H9 (cell line): ENCODE measurements around the gene SERPINE3. TPM values are rescaled to one million over a fixed set of nuclear protein-coding genes. Genes with fewer than 3 reads are reported as not detected.

Experiments used
- DNase-seq: peaks from one replicate; pipeline ENCODE4 v3.0.0-alpha.2; 2017
- H2AFZ ChIP-seq: one replicate; pipeline ENCODE4 v1.6.1; 2013; ENCODE audit warnings: mild to moderate bottlenecking, low read length, control low read depth, moderate library complexity
- H2AK5ac ChIP-seq: 2 replicates; pipeline ENCODE4 v1.6.1; 2013; ENCODE audit warnings: low read length, control low read depth, mixed read lengths; ENCODE audit not compliant: insufficient read length
- H2BK120ac ChIP-seq: one replicate; pipeline ENCODE4 v1.6.1; 2013; ENCODE audit warnings: low read depth, mild to moderate bottlenecking, low read length, control low read depth, inconsistent platforms; ENCODE audit not compliant: poor library complexity, severe bottlenecking
- H2BK12ac ChIP-seq: 2 replicates; pipeline ENCODE4 v1.6.1; 2013; ENCODE audit warnings: low read length, control low read depth, mixed read lengths, low read depth; ENCODE audit not compliant: insufficient read length
- H2BK15ac ChIP-seq: 2 replicates; pipeline ENCODE4 v1.6.1; 2013; ENCODE audit warnings: low read depth, low read length, control low read depth
- H2BK20ac ChIP-seq: one replicate; pipeline ENCODE4 v1.6.1; 2013; ENCODE audit warnings: low read depth, mild to moderate bottlenecking, low read length, control low read depth, inconsistent platforms; ENCODE audit not compliant: poor library complexity, severe bottlenecking
- H2BK5ac ChIP-seq: 2 replicates; pipeline ENCODE4 v1.6.1; 2013; ENCODE audit warnings: low read length, control low read depth, mixed read lengths; ENCODE audit not compliant: insufficient read length
- H3K14ac ChIP-seq: 2 replicates; pipeline ENCODE4 v1.6.1; 2013; ENCODE audit warnings: low read length, control low read depth; ENCODE audit not compliant: insufficient read depth
- H3K18ac ChIP-seq: 2 replicates; pipeline ENCODE4 v1.6.1; 2013; ENCODE audit warnings: low read depth, mild to moderate bottlenecking, mixed read lengths, low read length, control low read depth; ENCODE audit not compliant: insufficient read length
- H3K23ac ChIP-seq: 2 replicates; pipeline ENCODE4 v1.6.1; 2013; ENCODE audit warnings: low read length, control low read depth, mixed read lengths, low read depth; ENCODE audit not compliant: insufficient read length
- H3K23me2 ChIP-seq: 2 replicates; pipeline ENCODE4 v1.6.1; 2013; ENCODE audit warnings: low read depth, mild to moderate bottlenecking, mixed read lengths, low read length, control low read depth; ENCODE audit not compliant: insufficient read length, poor library complexity, severe bottlenecking
- H3K27ac ChIP-seq: 2 replicates; pipeline ENCODE4 v1.5.1; 2013; ENCODE audit warnings: low read length, control low read depth, mixed read lengths, low read depth; ENCODE audit not compliant: insufficient read length
- H3K27me3 ChIP-seq: 2 replicates; pipeline ENCODE4 v1.6.1; 2013; ENCODE audit warnings: low read length, control low read depth, inconsistent platforms; ENCODE audit not compliant: insufficient read depth
- H3K4ac ChIP-seq: 2 replicates; pipeline ENCODE4 v1.6.1; 2013; ENCODE audit warnings: low read depth, mild to moderate bottlenecking, control low read depth, inconsistent platforms, low read length, moderate library complexity
- H3K4me1 ChIP-seq: 2 replicates; pipeline ENCODE4 v1.6.1; 2013; ENCODE audit warnings: low read length, control low read depth, inconsistent platforms; ENCODE audit not compliant: insufficient read depth
- H3K4me2 ChIP-seq: 2 replicates; pipeline ENCODE4 v1.6.1; 2013; ENCODE audit warnings: low read length, control low read depth, mixed read lengths; ENCODE audit not compliant: insufficient read length, insufficient read depth
- H3K56ac ChIP-seq: 2 replicates; pipeline ENCODE4 v1.6.1; 2013; ENCODE audit warnings: low read depth, mild to moderate bottlenecking, mixed read lengths, low read length, control low read depth; ENCODE audit not compliant: insufficient read length
- H3K79me1 ChIP-seq: 2 replicates; pipeline ENCODE4 v1.6.1; 2013; ENCODE audit warnings: low read depth, mild to moderate bottlenecking, moderate library complexity, low read length, control low read depth, inconsistent platforms; ENCODE audit not compliant: insufficient read depth, poor library complexity, severe bottlenecking
- H3K79me2 ChIP-seq: 2 replicates; pipeline ENCODE4 v1.6.1; 2013; ENCODE audit warnings: low read length, control low read depth, inconsistent platforms; ENCODE audit not compliant: insufficient read depth
- H3K9ac ChIP-seq: 2 replicates; pipeline ENCODE4 v1.6.1; 2013; ENCODE audit warnings: low read length, control low read depth, mixed read lengths; ENCODE audit not compliant: insufficient read length; ENCODE audit errors: extremely low read depth
- H3K9me3 ChIP-seq: one replicate; pipeline ENCODE4 v1.6.1; 2013; ENCODE audit warnings: low read depth, low read length, inconsistent platforms; ENCODE audit not compliant: control insufficient read depth
- H3T11ph ChIP-seq: one replicate; pipeline ENCODE4 v1.6.1; 2013; ENCODE audit warnings: mild to moderate bottlenecking, low read length, control low read depth, inconsistent platforms
- H4K20me1 ChIP-seq: one replicate; pipeline ENCODE4 v1.6.1; 2013; ENCODE audit not compliant: control insufficient read depth, insufficient read length, insufficient read depth
- H4K5ac ChIP-seq: 2 replicates; pipeline ENCODE4 v1.6.1; 2013; ENCODE audit warnings: low read depth, mild to moderate bottlenecking, mixed read lengths, low read length, control low read depth; ENCODE audit not compliant: insufficient read length
- H4K8ac ChIP-seq: replicated peaks from 2 replicates; pipeline ENCODE4 v1.6.1; 2013; ENCODE audit warnings: low read length, control low read depth, mixed read lengths, low read depth; ENCODE audit not compliant: insufficient read length
- H4K91ac ChIP-seq: 2 replicates; pipeline ENCODE4 v1.6.1; 2013; ENCODE audit warnings: low read depth, mild to moderate bottlenecking, moderate library complexity, mixed read lengths, low read length, control low read depth; ENCODE audit not compliant: insufficient read length
- H3K27ac Mint-ChIP-seq, 3 experiments: 2 replicates in 2 of 3; 3 replicates in 1 of 3; pipeline ENCODE4 v1.8.0; 2020 to 2021; ENCODE audit warnings: mixed read lengths in 3 of 3, mild to moderate bottlenecking in 1 of 3, moderate library complexity in 1 of 3
- H3K27me3 Mint-ChIP-seq: 2 replicates; pipeline ENCODE4 v1.8.0; 2021; ENCODE audit warnings: low read depth, mild to moderate bottlenecking, moderate library complexity, mixed read lengths
- H3K36me3 Mint-ChIP-seq, 3 experiments: 2 replicates in 2 of 3; 3 replicates in 1 of 3; pipeline ENCODE4 v1.8.0; 2020 to 2021; ENCODE audit warnings: low read depth in 3 of 3, mixed read lengths in 3 of 3; ENCODE audit not compliant: insufficient read depth in 1 of 3
- H3K4me1 Mint-ChIP-seq, 2 experiments: 2 replicates each; pipeline ENCODE4 v1.8.0; 2020; ENCODE audit warnings: mixed read lengths in 2 of 2
- H3K4me3 Mint-ChIP-seq, 2 experiments: 2 replicates in 1 of 2; 3 replicates in 1 of 2; pipeline ENCODE4 v1.8.0; 2020 to 2021; ENCODE audit warnings: mild to moderate bottlenecking in 2 of 2, mixed read lengths in 2 of 2, moderate library complexity in 1 of 2
- H3K9me3 Mint-ChIP-seq, 2 experiments: 2 replicates in 1 of 2; 3 replicates in 1 of 2; pipeline ENCODE4 v1.8.0; 2020; ENCODE audit warnings: mild to moderate bottlenecking in 2 of 2, mixed read lengths in 2 of 2, moderate library complexity in 1 of 2
- CTCF ChIP-seq: fragments of 200-600 bp; sonication (generic); conservative IDR thresholded peaks from 3 replicates; pipeline ENCODE4 v1.8.0; 2021; ENCODE audit warnings: antibody characterized with exemption, mild to moderate bottlenecking
- WGBS: extraction: QIAGEN DNeasy Blood & Tissue Kit; methylation state at CpG from one replicate; pipeline ENCODE4 v1.1.7; 2013; ENCODE audit warnings: missing lambda C conversion rate, low lambda C conversion rate, mixed read lengths; ENCODE audit not compliant: insufficient read length; ENCODE audit errors: extremely low coverage; 5-methylcytosine and 5-hydroxymethylcytosine counted together
- total RNA-seq: library from RNA; stranded (reverse); gene quantifications from 2 replicates; pipeline ENCODE4 v1.2.1, GENCODE V29; 2021

The SERPINE3 gene
- total RNA-seq, 1 experiment from 2014 or later: not detected

- Histone ChIP-seq H3K23ac (no peak overlapping the region), H3K4ac (no peak overlapping the region), H3K4me1 (peaks cover 6% of the 10 kb centered on the region), H2BK15ac (no peak overlapping the region), H2BK5ac (no peak overlapping the region), H3K79me1 (no peaks in the 10 kb centered on the region), H3K27ac (no peak overlapping the region), H3K14ac (no peak overlapping the region), H2BK12ac (no peak overlapping the region), H3K9ac (no peak overlapping the region), H3T11ph (no peak overlapping the region), H2BK20ac (no peak overlapping the region), H2AFZ (no peak overlapping the region), H4K5ac (no peak overlapping the region), H4K8ac (no peak overlapping the region), H2AK5ac (no peak overlapping the region), H3K27me3 (no peaks in the 10 kb centered on the region), H4K91ac (no peak overlapping the region), H2BK120ac (no peak overlapping the region), H3K9me3 (no peaks in the 10 kb centered on the region), H3K79me2 (no peaks in the 10 kb centered on the region), H4K20me1 (no peaks in the 10 kb centered on the region), H3K18ac (no peak overlapping the region), H3K56ac (no peak overlapping the region), H3K4me2 (no peak overlapping the region), H3K23me2 (no peaks in the 10 kb centered on the region)
- Mint-ChIP-seq H3K27ac (peak overlapping the region; percentile 10 to 93 (median 79); a peak in 6 of 7 replicates), H3K36me3 (peaks cover 0 to 11% (median 2%) of the 10 kb centered on the region in 3 experiments; a peak in 3 of 7 replicates), H3K27me3 (no peaks in the 10 kb centered on the region; the same call in 1 of the 2 replicates), H3K4me3 (no peak overlapping the region), H3K4me1 (peaks cover 37 to 40% of the 10 kb centered on the region in 2 experiments), H3K9me3 (peaks cover 3% of the 10 kb centered on the region in 2 experiments; a peak in 3 of 5 replicates)
- peak; percentile 62 for DNase-seq
- no CpG with 5 or more reads among the region's 5 CpGs for WGBS
- TF ChIP-seq CTCF: no peak
These were observed 27.5 kb upstream of the SERPINE3 start for GRCh38 chr13:51311957-51312520.
